ENCODE data around the gene ADARB1.
"Not testable (repeated sequence)": the region's sequence is repeated elsewhere in the genome, so short reads cannot be mapped to it uniquely, and the experiment has no call there.

GRCh38 chr21:45140944-45141343 is 66.6 kb downstream of the ADARB1 start:
- TF ChIP-seq CTCF (conservative IDR thresholded peaks at IDR 0.05; ENCODE audit: low read depth, low read length); EZH2 (IDR thresholded peaks at IDR 0.05; ENCODE audit: borderline replicate concordance, low read depth, low read length, poor library complexity, severe bottlenecking): not testable (repeated sequence)
